ENCODE results near the gene PLXNA3. TPM values are rescaled to one million over a fixed set of nuclear protein-coding genes. Genes with fewer than 3 reads are reported as not detected.

The PLXNA3 gene
- polyA plus RNA-seq, 1 of the 3 experiments (the other 2 are of a cell fraction) = 33.2 TPM

GRCh38 chrX:154412468-154412867, 45.6 kb upstream of the PLXNA3 start (continued):
- TF ChIP-seq ZBTB33 (IDR thresholded peaks at IDR 0.05; ENCODE audit: borderline replicate concordance, low read depth) = no peak

GRCh38 chrX:154413142-154413541, 44.9 kb upstream of the PLXNA3 start:
- no peaks in the 10 kb centered on the region for H3K9me2 ChIP-seq
- H3F3A ChIP-seq (replicated peaks; ENCODE audit: insufficient read depth) = no peaks in the 10 kb centered on the region
- H2AFZ ChIP-seq (ENCODE audit: low read depth) = no peak overlapping the region
- no peaks in the 10 kb centered on the region for H4K20me1 ChIP-seq (ENCODE audit: insufficient read depth)
- H3K9ac ChIP-seq = no peak overlapping the region
- no peaks in the 10 kb centered on the region for H3K9me3 ChIP-seq
- no peak for DNase-seq
- no peak overlapping the region for H3K4me3 ChIP-seq (ENCODE audit: low read depth in 2 of 2, low read length in 1 of 2)
- no peak for TF ChIP-seq ELF1 (IDR thresholded peaks at IDR 0.05)
- no peak for TF ChIP-seq TAF1 (IDR thresholded peaks at IDR 0.05; ENCODE audit: borderline replicate concordance, low read depth, low read length)
- no peak for TF ChIP-seq PBX3 (IDR thresholded peaks at IDR 0.05)
- TF ChIP-seq JUND (IDR thresholded peaks at IDR 0.05) = no peak
- no peak for TF ChIP-seq SIN3A (IDR thresholded peaks at IDR 0.05; ENCODE audit: borderline replicate concordance, low read depth, low read length)
- no peak for TF ChIP-seq GATA2 (CRISPR knock-in tag; IDR thresholded peaks at IDR 0.05)
- TF ChIP-seq FOXM1 (IDR thresholded peaks at IDR 0.05; ENCODE audit: low read depth) = no peak
- TF ChIP-seq CTCF (IDR thresholded peaks at IDR 0.05) = no peak
- no peak for TF ChIP-seq MAX (IDR thresholded peaks at IDR 0.05; ENCODE audit: low read depth)
- H3K36me3 ChIP-seq (replicated peaks in 1 of 2; ENCODE audit: control insufficient read depth in 1 of 2, insufficient read depth in 2 of 2, low read length in 1 of 2) = no peaks in the 10 kb centered on the region
- peaks cover 4 to 12% of the 10 kb centered on the region in 2 experiments; a peak in 1 of 4 replicates for H3K4me1 ChIP-seq (ENCODE audit: control insufficient read depth in 1 of 2, insufficient read depth in 2 of 2, low read depth in 1 of 2, low read length in 1 of 2)
- WGBS (ENCODE audit: low lambda C conversion rate) = 48% methylated on average over 4 of the region's 8 CpGs
- no peak overlapping the region for H3K4me2 ChIP-seq
- CTCF ChIA-PET = interaction anchor here (1.5 kb wide), 1 partner anchor 114 kb away, joined by 4 read pairs; no protein-coding TSS in a partner anchor
- no peaks in the 10 kb centered on the region; the same call in 1 of the 2 replicates for H3K27me3 ChIP-seq (ENCODE audit: insufficient read depth)
- no peak overlapping the region; a peak in 1 of 4 replicates for H3K27ac ChIP-seq (ENCODE audit: low read depth in 2 of 2, low read length in 1 of 2)
- POLR2A ChIA-PET = interaction anchor here (0.8 to 5.0 kb wide), 5 partner anchors 13 to 23 kb away, joined by 3 to 25 read pairs (median 3); partner anchors contain the start of genes ATP6AP1 and RPL10
- H3K79me2 ChIP-seq (ENCODE audit: insufficient read depth) = peaks cover 17% of the 10 kb centered on the region

Data from SK-N-SH (cell line).